ENCODE measurements around the gene NANS. TPM values are rescaled to one million over a fixed set of nuclear protein-coding genes. Genes with fewer than 3 reads are reported as not detected.

NANS gene
- total RNA-seq, 4 donors from 2014 or later: 29.0 to 64.7 (median 34.2) TPM

DNA sequence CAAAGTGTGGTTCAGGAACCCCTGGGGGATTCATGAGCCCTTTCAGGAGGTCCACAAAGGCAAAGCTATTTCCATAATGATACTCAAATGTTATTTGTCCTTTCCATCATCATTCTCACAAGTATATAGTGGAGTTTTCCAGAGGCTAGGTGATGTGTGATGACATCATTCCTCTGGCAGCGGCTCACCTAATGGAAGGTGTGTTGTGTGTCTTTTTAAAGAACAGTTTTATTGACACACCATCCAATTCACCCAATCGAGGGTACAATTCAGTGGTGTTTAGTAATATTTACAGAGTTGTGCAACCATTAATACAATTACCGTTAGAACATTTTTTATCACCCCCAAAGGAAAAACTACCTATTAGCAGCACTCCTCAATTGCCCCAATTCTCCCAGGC lies 9.7 kb downstream of the NANS start:
- DNase-seq: no peak
- H3K4me1 ChIP-seq: no peaks in the 10 kb centered on the region
- peaks cover 0 to 30% of the 10 kb centered on the region in 2 donors for H3K36me3 ChIP-seq
- intact Hi-C loops (cut with DNase I; ENCODE audit: low total_unique reads): no loop called here
- no peak for TF ChIP-seq POLR2A (IDR thresholded peaks at IDR 0.05)
- TF ChIP-seq, protein P1, sequence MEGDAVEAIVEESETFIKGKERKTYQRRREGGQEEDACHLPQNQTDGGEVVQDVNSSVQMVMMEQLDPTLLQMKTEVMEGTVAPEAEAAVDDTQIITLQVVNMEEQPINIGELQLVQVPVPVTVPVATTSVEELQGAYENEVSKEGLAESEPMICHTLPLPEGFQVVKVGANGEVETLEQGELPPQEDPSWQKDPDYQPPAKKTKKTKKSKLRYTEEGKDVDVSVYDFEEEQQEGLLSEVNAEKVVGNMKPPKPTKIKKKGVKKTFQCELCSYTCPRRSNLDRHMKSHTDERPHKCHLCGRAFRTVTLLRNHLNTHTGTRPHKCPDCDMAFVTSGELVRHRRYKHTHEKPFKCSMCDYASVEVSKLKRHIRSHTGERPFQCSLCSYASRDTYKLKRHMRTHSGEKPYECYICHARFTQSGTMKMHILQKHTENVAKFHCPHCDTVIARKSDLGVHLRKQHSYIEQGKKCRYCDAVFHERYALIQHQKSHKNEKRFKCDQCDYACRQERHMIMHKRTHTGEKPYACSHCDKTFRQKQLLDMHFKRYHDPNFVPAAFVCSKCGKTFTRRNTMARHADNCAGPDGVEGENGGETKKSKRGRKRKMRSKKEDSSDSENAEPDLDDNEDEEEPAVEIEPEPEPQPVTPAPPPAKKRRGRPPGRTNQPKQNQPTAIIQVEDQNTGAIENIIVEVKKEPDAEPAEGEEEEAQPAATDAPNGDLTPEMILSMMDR (IDR thresholded peaks at IDR 0.05 in 4 of 5, conservative IDR thresholded peaks at IDR 0.05 in 1 of 5): no peak
- ATAC-seq: no peak
- H3K27ac ChIP-seq: no peak overlapping the region
- H3K4me3 ChIP-seq: no peak overlapping the region
- H3K9me3 ChIP-seq: no peaks in the 10 kb centered on the region
- in situ Hi-C loops (cut with MboI; ENCODE audit: low sequenced_read_pairs in 4 of 4): loop anchor here in 2 of 4 donors (10.0 to 25.0 kb wide), 3 partner anchors 196 to 721 kb away; partner anchors contain the start of genes ANKS6 (in 1 of the 2) and TBC1D2 (in 1 of the 2)
- no peaks in the 10 kb centered on the region for H3K27me3 ChIP-seq

- Histone ChIP-seq H3K9me3 (no peaks in the 10 kb centered on the region), H3K4me3 (no peak overlapping the region), H3K27ac (no peak overlapping the region), H3K27me3 (no peaks in the 10 kb centered on the region), H3K4me1 (no peaks in the 10 kb centered on the region), H3K36me3 (peaks cover 0 to 21% of the 10 kb centered on the region in 2 donors)
- DNase-seq (no peak), ATAC-seq (no peak)
- intact Hi-C loops (cut with DNase I; ENCODE audit: low total_unique reads): no loop called here
- in situ Hi-C loops (cut with MboI; ENCODE audit: low sequenced_read_pairs in 4 of 4): loop anchor here in 2 of 4 donors (10.0 to 25.0 kb wide), 3 partner anchors 195 to 720 kb away; partner anchors contain the start of genes ANKS6 (in 1 of the 2) and TBC1D2 (in 1 of the 2)
- TF ChIP-seq, protein P1 (IDR thresholded peaks at IDR 0.05 in 4 of 5, conservative IDR thresholded peaks at IDR 0.05 in 1 of 5): no peak
- TF ChIP-seq POLR2A (IDR thresholded peaks at IDR 0.05): no peak
Measured at GRCh38 chr9:98067184-98067583, 10.7 kb downstream of the NANS start.

GRCh38 chr9:98069551-98069950 lies 13.0 kb downstream of the NANS start:
- Histone ChIP-seq H3K27ac (no peak overlapping the region), H3K4me3 (no peak overlapping the region), H3K4me1 (peaks cover 5 to 6% of the 10 kb centered on the region in 2 donors), H3K9me3 (no peaks in the 10 kb centered on the region), H3K27me3 (no peaks in the 10 kb centered on the region), H3K36me3 (peaks cover 0 to 5% of the 10 kb centered on the region in 2 donors)
- ATAC-seq: no peak
- no peak for DNase-seq
- TF ChIP-seq, protein P1 (IDR thresholded peaks at IDR 0.05 in 4 of 5, conservative IDR thresholded peaks at IDR 0.05 in 1 of 5): no peak
- no peak for TF ChIP-seq POLR2A (IDR thresholded peaks at IDR 0.05)
- in situ Hi-C loops (cut with MboI; ENCODE audit: low sequenced_read_pairs in 4 of 4): loop anchor here in 2 of 4 donors (10.0 to 25.0 kb wide), 3 partner anchors 193 to 718 kb away; partner anchors contain the start of genes ANKS6 (in 1 of the 2) and TBC1D2 (in 1 of the 2)
- intact Hi-C loops (cut with DNase I; ENCODE audit: low total_unique reads): no loop called here

DNA sequence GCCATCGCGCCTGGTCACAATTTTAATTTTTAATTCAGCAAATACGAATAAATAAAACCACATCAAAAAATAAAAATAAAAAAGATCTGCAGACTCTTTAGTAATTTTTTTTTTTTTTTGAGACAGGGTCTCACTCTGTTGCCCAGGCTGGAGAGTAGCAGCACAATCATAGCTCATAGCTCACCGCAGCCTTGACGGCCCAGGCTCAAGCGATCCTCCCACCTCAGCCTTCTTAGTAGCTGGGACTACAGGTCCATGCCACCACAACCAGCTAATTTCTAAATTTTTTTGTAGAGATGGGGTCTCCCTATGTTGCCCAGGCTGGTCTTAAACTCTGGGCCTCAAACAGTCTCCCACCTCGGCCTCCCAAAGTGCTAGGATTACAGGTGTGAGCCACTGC lies 14.2 kb downstream of the NANS start:
- Histone ChIP-seq H3K4me3 (no peak overlapping the region), H3K27me3 (no peaks in the 10 kb centered on the region), H3K27ac (no peak overlapping the region), H3K36me3 (no peaks in the 10 kb centered on the region), H3K4me1 (peaks cover 6 to 7% of the 10 kb centered on the region in 2 donors), H3K9me3 (no peaks in the 10 kb centered on the region)
- TF ChIP-seq, protein P1 (IDR thresholded peaks at IDR 0.05 in 4 of 5, conservative IDR thresholded peaks at IDR 0.05 in 1 of 5): no peak
- no peak for TF ChIP-seq POLR2A (IDR thresholded peaks at IDR 0.05)
- DNase-seq: no peak
- ATAC-seq: no peak
- intact Hi-C loops (cut with DNase I; ENCODE audit: low total_unique reads) (no loop called here), in situ Hi-C loops (cut with MboI; ENCODE audit: low sequenced_read_pairs in 4 of 4) (loop anchor here in 3 of 4 donors (10.0 to 25.0 kb wide), 3 partner anchors 192 to 717 kb away; partner anchors contain the start of genes ANKS6 (in 1 of the 3) and TBC1D2 (in 1 of the 3))
